Glomerular visceral epithelial cell (primary cell): ENCODE results near the gene ABCC1.
"Not testable (repeated sequence)": the region's sequence is repeated elsewhere in the genome, so short reads cannot be mapped to it uniquely, and the experiment has no call there.

ENCODE experiments used
- DNase-seq: peaks from one replicate; pipeline ENCODE4 v3.0.0-alpha.2; 2016; ENCODE audit errors: extremely low spot score

The ABCC1 gene

DNA sequence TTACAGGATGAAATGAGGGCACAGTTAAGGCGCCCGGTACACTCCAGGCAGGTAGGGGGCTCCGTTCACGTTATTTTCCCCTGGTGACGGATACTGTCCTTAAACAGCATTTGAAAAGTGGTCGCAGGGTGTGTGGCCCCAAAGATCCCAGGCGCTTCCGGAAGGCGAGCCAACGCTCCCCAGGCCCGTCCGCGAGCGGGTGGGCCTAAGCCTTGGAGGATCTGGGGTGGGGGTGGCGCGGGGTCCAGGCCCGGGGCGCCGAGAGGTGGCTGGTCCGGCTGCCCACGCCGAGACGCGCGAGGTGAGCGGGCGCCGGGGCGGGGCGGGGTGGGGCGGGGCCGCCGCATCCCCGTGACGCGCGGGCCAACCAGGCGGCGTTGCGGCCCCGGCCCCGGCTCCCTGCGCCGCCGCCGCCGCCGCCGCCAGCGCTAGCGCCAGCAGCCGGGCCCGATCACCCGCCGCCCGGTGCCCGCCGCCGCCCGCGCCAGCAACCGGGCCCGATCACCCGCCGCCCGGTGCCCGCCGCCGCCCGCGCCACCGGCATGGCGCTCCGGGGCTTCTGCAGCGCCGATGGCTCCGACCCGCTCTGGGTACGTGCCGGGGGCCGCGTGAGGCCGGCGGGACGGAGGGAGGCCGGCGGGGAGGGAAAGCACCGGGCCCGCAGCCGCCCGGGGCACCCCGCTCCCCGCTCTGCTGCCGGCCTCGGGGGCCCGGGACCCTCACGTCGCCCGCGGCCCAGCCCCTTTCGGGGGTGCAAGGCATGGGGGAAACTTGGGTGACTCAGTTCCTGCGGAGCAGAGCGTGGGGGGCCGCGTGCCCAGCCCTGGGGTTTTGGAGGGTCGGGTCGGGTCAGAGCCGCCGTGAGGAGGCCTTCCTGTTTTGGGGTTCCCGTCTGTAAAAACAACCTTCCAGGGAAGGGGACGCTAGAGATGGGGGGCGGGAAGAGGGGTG, at the start of gene ABCC1:
Gene ABCC1, plus strand, starts transcription at position 407 of the 951 bp plus-strand sequence. Its CDS starts 136 bp downstream, at position 543.
- peak; percentile 50 for DNase-seq

- no peak for DNase-seq
These were observed 49.1 kb upstream of the ABCC1 start for GRCh38 chr16:15900357-15900756.

- DNase-seq, result no peak
These were observed 48.4 kb upstream of the ABCC1 start for GRCh38 chr16:15900901-15901500.

DNA sequence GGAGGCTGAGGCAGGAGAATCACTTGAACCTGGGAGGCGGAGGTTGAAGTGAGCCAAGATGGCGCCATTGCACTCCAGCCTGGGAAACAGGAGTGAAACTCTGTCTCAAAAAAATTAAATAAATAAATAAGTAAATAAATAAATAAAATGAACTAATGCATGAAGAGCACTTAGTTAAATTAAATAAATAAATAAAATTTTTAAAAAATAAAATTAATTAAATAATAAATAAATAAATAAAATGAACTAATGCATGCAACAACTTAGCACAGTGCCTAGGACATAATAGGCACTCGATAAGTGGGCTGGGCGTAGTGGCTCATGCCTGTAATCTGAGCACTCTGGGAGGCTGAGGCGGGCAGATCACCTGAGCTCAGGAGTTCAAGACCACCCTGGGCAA, 45.5 kb upstream of the ABCC1 start:
- DNase-seq, result no peak

DNA sequence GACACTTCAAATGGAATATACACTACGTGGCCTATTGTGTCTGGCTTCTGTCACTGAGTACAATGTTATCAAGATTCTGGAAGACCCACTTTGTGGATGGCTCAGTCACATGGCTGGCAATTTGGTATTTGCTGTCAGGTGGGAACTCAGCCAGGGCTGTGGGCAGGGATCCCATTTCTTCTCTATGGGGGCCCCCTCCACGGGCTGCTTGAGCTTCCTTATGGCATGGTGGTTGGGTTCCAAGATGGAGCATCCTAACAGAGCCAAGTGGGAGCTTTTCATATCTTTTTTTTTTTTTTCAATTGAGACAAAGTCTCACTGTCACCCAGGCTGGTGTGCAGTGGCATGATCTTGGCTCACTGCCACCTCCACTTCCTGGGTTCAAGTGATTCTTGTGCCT, 43.0 kb upstream of the ABCC1 start:
- no peak for DNase-seq

GRCh38 chr16:15907863-15908478, 41.4 kb upstream of the ABCC1 start:
- DNase-seq, result peak; percentile 34

DNA sequence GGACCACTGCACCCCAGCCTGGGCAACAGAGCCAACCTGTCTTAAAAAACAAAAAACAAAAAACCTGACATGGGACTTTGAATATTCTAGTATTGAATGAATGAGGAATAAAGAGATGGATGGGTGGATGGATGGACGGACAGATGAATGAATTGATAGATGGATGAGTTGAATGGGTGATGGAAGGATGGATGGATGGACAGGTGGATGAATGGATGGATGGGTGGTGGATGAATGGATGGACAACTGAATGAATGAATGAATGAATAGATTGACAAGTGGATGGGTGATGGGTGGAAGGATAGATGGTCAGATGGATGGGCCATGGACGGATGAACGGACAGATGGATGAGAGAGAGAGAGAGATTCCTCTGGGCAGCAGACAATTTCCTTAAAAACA, 38.2 kb upstream of the ABCC1 start:
- no peak for DNase-seq

DNA sequence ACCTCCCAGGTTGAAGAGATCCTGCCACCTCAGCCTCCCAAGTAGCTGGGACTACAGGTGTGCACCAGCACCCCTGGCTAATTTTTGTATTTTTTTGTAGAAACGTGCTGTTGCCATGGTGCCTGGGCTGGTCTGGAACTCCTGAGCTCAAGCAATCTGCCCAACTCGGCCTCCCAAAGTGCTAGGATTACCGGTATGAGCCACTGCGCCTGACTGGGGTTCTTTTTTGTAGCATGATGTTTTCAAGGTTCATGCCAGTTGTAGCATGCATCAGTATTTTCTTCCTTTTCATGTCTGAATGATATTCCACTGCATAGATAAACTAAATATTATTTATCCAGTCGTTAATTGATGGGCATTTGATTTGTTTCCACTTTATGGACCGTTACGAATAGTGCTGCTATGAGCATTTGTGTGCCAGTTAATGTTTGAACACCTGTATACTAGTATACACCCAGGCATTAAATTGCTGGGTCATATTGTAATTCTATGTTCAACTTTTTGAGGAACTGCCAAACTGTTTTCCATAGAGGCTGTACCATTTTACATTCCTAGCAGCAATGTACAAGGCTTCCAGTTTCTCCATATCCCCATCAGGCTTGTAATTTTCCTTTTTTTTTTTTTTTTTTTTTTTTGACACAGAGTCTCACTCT, 36.2 kb upstream of the ABCC1 start:
- DNase-seq, result no peak

DNA sequence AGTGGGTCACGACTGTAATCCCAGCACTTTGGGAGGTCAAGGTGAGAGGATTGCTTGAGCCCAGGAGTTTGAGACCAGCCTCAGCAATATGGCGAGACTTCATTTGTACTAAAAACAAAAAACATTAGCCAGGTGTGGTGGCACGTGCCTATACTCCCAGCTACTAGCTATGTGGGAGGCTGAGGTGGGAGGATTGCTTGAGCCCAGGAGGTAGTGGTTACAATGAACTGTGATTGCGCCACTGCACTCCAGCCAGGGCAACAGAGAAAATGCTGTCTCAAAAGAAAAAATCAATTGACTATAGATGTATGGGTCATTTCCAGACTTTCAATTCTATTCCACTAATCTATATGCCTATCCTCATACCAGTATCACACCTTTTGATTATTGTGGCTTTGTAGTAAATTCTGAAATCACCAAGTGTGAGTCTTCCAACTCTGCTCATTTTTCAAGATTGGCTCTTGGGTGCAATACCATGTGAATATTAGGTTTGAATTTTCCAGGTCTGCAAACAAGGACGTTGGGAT, 33.8 kb upstream of the ABCC1 start:
- DNase-seq, result no peak

DNA sequence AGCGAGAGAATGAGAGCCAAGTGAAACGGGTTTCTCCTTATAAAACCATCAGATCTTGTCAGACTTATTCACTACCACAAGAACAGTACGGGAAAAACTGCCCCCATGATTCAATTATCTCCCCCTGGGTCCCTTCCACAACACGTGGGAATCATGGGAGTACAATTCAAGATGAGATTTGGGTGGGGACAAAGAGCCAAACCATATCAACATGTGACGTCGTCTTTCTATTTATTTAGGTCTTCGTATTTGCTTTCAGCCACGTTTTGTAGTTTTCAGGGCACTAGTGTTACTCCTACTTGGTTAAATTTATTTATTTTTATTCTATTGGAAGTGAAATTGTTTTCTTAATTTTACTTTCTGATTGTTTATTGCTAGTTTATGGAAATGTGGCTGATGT, 33.1 kb upstream of the ABCC1 start:
- no peak for DNase-seq

GRCh38 chr16:15918314-15918713, 31.1 kb upstream of the ABCC1 start:
- DNase-seq, result not testable (repeated sequence)

GRCh38 chr16:15919331-15919730, 30.1 kb upstream of the ABCC1 start:
- no peak for DNase-seq

DNA sequence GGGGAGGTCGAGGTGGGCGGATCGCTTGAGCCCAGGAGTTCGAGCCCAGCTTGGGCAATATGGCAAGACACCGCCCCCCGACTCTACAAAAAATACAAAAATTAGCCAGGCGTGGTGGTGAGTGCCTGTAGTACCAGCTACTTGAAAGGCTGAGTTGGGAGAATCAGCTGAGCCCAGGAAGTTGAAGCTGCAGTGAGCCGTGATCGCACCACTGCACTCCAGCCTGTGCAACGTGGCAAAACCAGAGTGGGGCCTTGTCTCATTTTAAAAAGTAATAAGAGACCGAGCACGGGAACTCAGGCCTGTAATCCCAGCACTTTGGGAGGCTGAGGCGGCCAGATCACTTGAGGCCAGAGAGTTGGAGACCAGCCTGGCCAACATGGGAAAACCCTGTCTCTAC, 24.4 kb upstream of the ABCC1 start:
- no peak for DNase-seq

DNA sequence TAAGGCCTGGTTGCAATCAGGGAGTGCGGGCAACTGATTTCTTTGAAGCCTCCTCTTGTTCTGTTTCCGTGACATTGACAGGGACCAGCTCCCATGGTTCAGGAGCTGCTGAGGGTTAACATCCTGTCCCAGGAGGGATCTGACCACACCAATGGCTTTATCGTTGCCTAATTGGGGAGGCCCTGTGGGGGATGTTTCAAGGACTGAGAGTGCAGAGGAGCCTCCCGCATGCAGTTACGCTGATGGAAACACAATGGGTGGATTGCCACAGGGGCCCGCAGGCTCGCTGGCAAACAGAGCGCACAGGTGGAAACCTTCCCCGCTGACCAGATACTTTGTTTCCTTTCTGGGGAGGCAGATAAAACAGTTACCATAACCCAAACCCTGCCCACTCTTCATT, 23.8 kb upstream of the ABCC1 start:
- DNase-seq, result no peak

DNA sequence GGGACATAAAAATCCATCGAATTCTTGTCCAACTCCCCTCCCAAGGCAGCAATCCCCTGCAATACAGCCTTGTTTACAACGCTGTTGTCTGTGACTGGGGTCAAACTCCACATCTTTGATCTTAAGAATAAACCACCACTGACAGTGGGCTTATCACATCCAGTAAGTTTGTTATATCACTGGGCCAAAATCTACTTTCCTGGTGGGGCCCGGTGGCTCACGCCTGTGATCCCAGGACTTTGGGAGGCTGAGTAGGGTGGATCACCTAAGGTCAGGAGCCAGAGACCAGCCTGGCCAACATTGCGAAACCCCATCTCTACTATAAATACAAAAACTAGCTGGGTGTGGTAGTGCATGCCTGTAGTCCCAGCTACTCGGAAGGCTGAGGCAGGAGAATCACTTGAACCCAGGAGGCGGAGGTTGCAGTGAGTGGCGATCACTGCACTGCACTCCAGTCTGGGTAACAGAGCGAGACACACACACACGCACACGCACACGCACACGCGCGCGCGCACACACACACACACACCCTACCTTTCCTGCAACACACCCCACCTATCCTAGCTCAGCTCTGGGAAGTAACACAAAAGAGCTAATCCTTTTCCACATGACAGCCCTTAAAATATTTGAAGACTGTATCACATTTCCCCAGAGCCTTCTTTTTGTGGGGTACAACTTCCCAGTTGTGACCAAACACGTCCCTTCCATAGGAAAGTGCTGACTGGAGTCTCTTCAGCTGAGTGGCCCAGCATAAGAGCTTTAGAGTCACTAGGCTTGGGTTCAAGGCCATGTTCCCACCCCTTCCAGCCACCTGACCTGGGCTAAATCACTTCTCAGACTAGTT, 20.9 kb upstream of the ABCC1 start:
- DNase-seq, result no peak

DNA sequence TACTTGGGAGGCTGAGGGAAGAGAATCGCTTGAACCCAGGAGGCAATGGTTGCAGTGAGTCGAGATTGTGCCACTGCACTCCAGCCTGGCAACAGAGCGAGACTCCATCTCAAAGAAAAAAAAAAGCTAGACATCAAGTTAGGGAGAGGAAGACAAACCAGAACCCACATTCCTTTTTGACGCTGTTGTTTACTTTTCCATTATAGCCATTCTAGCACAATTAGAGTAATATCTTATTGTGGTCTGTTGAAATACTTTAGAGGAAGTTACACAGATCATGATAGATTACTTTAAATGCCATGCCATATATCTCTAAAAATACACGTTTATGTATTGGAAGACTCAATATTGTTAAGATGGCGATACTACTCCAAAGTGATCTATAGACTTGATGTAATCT, 16.5 kb upstream of the ABCC1 start:
- no peak for DNase-seq

DNA sequence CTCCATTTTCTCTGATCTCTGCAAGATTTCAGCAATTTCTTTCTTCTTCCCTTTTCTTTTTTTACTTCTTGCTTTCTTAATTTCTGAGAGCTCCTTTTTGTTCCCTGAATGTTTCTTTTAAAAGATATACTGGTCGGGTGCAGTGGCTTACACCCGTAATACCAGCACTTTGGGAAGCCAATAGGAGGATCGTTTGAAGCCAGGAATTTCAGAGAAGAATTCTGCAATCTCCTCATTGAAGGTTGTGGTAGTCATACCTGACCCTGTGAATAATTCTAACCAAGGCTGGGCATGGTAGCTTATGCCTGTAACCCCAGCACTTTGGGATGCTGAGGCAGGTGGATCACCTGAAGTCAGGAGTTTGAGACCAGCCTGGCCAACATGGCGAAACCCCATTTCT, 15.6 kb upstream of the ABCC1 start:
- no peak for DNase-seq

GRCh38 chr16:15934991-15935390, 14.4 kb upstream of the ABCC1 start:
- DNase-seq, result no peak

GRCh38 chr16:15936809-15937208, 12.6 kb upstream of the ABCC1 start:
- not testable (repeated sequence) for DNase-seq

DNA sequence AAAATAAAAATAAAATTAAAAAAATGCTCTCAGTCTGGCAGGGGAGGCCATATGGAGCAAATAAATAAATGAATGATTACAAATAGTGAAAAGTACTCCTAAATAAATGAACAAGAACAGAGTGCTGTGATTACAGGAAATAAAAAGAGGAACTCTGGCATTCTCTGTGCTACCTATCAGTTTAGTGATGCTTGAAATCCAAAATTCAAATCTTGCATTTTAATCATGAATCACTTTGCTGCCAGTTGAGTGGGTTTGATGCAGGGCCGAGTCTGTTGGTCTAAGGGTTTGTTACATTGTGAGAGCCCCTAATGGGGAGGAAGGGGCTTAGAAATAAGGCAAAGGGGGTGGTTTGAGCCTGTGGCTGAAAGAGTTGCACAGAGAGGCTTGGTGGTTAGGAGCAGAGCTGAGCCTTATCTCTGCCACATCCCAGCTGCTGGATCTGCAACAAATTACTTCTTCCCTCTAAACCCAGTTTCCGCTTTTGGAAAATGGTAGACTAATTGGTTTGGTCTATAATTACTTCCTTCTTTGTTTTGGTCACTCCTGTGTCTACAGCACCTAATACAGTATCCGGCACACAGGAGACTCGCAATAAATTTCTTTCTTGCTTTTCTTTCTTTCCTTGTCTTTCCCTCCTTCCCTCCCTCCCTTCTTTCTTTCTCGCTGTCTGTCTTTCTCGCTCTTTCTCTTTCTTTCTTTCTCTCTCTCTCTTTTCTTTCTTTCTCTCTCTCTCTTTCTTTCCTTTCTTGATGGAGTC, 6.3 kb upstream of the ABCC1 start:
- DNase-seq, result no peak
